ENCODE measurements around the gene OGFRL1.

DNA sequence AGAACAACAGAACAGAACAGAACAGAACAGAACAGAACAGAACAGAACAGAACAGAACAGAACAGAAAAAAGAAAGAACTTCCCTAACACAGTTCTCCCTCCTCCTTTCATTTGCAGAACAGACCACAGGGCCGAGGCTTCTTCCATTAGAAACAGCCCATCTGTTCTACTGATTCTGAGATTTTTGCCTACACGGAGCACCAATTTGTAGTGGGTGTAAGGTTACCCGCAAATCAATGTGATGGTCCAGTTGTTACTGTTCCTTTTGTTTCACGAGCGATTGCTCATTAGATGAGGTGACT is 734 bp upstream of the OGFRL1 start:
- TF ChIP-seq, protein P1, sequence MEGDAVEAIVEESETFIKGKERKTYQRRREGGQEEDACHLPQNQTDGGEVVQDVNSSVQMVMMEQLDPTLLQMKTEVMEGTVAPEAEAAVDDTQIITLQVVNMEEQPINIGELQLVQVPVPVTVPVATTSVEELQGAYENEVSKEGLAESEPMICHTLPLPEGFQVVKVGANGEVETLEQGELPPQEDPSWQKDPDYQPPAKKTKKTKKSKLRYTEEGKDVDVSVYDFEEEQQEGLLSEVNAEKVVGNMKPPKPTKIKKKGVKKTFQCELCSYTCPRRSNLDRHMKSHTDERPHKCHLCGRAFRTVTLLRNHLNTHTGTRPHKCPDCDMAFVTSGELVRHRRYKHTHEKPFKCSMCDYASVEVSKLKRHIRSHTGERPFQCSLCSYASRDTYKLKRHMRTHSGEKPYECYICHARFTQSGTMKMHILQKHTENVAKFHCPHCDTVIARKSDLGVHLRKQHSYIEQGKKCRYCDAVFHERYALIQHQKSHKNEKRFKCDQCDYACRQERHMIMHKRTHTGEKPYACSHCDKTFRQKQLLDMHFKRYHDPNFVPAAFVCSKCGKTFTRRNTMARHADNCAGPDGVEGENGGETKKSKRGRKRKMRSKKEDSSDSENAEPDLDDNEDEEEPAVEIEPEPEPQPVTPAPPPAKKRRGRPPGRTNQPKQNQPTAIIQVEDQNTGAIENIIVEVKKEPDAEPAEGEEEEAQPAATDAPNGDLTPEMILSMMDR (IDR thresholded peaks at IDR 0.05) = no peak
- TF ChIP-seq ZFX (IDR thresholded peaks at IDR 0.05; ENCODE audit: borderline replicate concordance) = no peak

Data from 22Rv1 (cell line).